ENCODE data around the gene PIK3CD. TPM values are rescaled to one million over a fixed set of nuclear protein-coding genes. Genes with fewer than 3 reads are reported as not detected.

PIK3CD gene
- total and polyA plus RNA-seq, 11 donors = 1.9 to 18.8 (median 4.0) TPM

DNA sequence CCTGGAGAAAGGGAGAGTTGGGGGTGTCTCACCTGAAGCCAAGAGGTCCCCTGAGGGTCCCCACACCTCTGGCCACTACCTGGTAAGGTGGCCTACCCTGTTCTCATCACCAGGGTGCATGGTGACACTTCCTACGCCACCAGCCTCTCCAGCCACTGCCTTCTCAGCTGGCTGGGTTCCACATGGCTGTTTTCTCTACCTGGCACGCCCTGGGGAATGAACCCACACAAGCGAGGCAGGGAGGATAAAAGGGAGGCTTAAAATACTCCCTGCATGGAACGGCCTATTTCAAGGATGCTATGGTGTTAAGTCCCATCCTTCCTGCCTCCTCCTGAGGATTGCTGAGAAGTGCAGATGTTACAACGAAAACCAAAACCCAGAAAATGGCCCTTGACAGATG, 84.7 kb downstream of the PIK3CD start:
- 87 to 95% (median 90%) methylated on average over 5 of the region's 5 CpGs for WGBS, 4 donors
- Histone ChIP-seq H3K27me3 (no peaks in the 10 kb centered on the region), H3K4me3 (no peak overlapping the region), H3K36me3 (peaks cover 0 to 100% (median 98%) of the 10 kb centered on the region in 9 donors), H3K9me3 (no peaks in the 10 kb centered on the region), H3K27ac (no peak overlapping the region), H3K4me1 (peaks cover 0 to 3% (median 0%) of the 10 kb centered on the region in 12 donors)
- intact Hi-C loops (cut with DNase I) = no loop called here
- TF ChIP-seq POLR2A (IDR thresholded peaks at IDR 0.05) (no peak), CTCF (IDR thresholded peaks at IDR 0.05) (no peak)
- DNase-seq = no peak
- ATAC-seq = no peak

- Histone ChIP-seq H3K27ac (no peak overlapping the region), H3K27me3 (no peaks in the 10 kb centered on the region), H3K36me3 (peaks cover 0 to 100% (median 98%) of the 10 kb centered on the region in 9 donors), H3K4me1 (no peaks in the 10 kb centered on the region), H3K4me3 (no peak overlapping the region), H3K9me3 (no peaks in the 10 kb centered on the region)
- TF ChIP-seq CTCF (IDR thresholded peaks at IDR 0.05) (no peak), POLR2A (IDR thresholded peaks at IDR 0.05) (no peak)
- DNase-seq (no peak), ATAC-seq (peak in 2 of 4 donors; percentile 29 to 48)
- 85 to 93% (median 90%) methylated on average over 9 of the region's 9 CpGs for WGBS, 4 donors
- intact Hi-C loops (cut with DNase I) = no loop called here
Measured at GRCh38 chr1:9737057-9737456, 85.5 kb downstream of the PIK3CD start.

GRCh38 chr1:9737671-9738070, 86.1 kb downstream of the PIK3CD start:
- H3K27ac ChIP-seq = no peak overlapping the region
- 90 to 94% (median 92%) methylated on average over 10 of the region's 10 CpGs for WGBS, 4 donors
- ATAC-seq (no peak), DNase-seq (no peak)
- peaks cover 0 to 100% (median 97%) of the 10 kb centered on the region in 9 donors for H3K36me3 ChIP-seq
- H3K4me1 ChIP-seq = no peaks in the 10 kb centered on the region
- no peaks in the 10 kb centered on the region for H3K27me3 ChIP-seq
- intact Hi-C loops (cut with DNase I) = no loop called here
- TF ChIP-seq CTCF (IDR thresholded peaks at IDR 0.05) (no peak), POLR2A (IDR thresholded peaks at IDR 0.05) (no peak)
- H3K4me3 ChIP-seq = no peak overlapping the region
- no peaks in the 10 kb centered on the region for H3K9me3 ChIP-seq

DNA sequence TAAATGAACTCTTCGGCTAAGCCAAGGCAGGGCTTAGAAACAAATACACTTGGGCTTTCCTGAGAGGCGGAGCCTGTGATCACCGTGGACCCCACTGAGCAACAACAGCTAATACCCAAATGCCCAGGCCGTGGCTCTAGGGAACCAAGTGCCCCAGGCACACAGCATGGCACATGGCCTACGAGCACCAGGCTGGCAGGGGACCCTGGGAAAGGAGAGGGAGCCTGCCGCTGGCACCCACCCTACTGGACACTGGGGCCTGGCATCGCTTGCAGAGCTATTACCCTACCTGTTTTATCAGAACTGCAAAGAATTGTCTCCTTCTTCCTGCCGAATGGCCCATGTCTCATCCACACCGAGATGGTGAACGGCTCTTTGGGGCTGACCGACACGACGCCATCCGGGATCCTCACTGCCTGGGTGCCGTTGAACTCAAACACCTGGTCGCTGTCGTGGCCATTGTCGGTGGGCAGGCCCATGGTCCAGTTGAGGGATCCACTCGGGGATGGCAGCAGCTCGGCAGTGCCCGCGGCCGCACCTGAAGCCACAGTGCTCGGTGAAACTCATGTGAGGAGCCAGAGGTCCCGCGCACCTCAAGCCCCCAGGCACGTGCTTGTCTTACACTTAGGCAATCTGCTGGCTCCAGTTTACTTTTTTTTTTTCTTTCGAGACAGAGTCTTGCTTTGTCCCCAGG, 92.7 kb downstream of the PIK3CD start:
- WGBS, 4 donors = 93 to 96% (median 94%) methylated on average over 27 to 28 of the region's 28 CpGs

More for the DNA sequence above, 92.7 kb downstream of the PIK3CD start:
- H3K4me1 ChIP-seq = no peaks in the 10 kb centered on the region
- ATAC-seq (peak in 1 of 4 donors; percentile 26), DNase-seq (no peak)
- no peaks in the 10 kb centered on the region for H3K27me3 ChIP-seq
- TF ChIP-seq CTCF (IDR thresholded peaks at IDR 0.05) = no peak
- TF ChIP-seq POLR2A (IDR thresholded peaks at IDR 0.05) = no peak
- intact Hi-C loops (cut with DNase I) = no loop called here
- no peak overlapping the region for H3K27ac ChIP-seq
- peaks cover 0 to 100% (median 87%) of the 10 kb centered on the region in 9 donors for H3K36me3 ChIP-seq
- H3K4me3 ChIP-seq = no peak overlapping the region
- no peaks in the 10 kb centered on the region for H3K9me3 ChIP-seq
